GM12878 (cell line): ENCODE data around the gene KLK2. TPM values are rescaled to one million over a fixed set of nuclear protein-coding genes. Genes with fewer than 3 reads are reported as not detected.

Source experiments
- ATAC-seq: fragments of 200-7000 bp; cut with Tn5 transposase; 3 replicates; pipeline ENCODE4 v1.9.1; 2020; ENCODE audit warnings: mild to moderate bottlenecking, moderate library complexity
- BruUV-seq: library from RNA; stranded (reverse); fragments of 400-500 nt; replicated peaks from 2 replicates; lab custom pipeline; 2021; lab: Mats Ljungman, UMichigan
- CTCF ChIA-PET: fragments of 300-600 bp; sonication (Branson Sonifier 250); formaldehyde crosslinking; extraction: SDS; loops from one replicate; lab custom pipeline; 2021; ENCODE audit warnings: inconsistent platforms; lab: Yijun Ruan, JAX
- POLR2A ChIA-PET: fragments of 350-600 bp; formaldehyde crosslinking; extraction: SDS; loops from one replicate; lab custom pipeline; 2021; ENCODE audit warnings: inconsistent platforms; lab: Charles Lee
- RAD21 ChIA-PET: fragments of 300-600 bp; sonication (Branson Sonifier 250); formaldehyde crosslinking; loops from one replicate; lab custom pipeline; 2023; ENCODE audit warnings: antibody characterized with exemption; ENCODE audit not compliant: unreplicated experiment; lab: Charles Lee
- SMC1A ChIA-PET: fragments of 300-600 bp; sonication (Branson Sonifier 250); formaldehyde crosslinking; loops from one replicate; lab custom pipeline; 2023; ENCODE audit not compliant: unreplicated experiment, uncharacterized antibody; lab: Charles Lee
- DNase-seq: peaks from one replicate; pipeline ENCODE4 v3.0.0-alpha.2; 2011; ENCODE audit warnings: low read depth, low spot score
- FAIRE-seq: peaks from 3 replicates; lab custom pipeline; 2011; peaks lifted over from hg19 to GRCh38; lab: Jason Lieb, UNC
- H2AFZ ChIP-seq: 2 replicates; pipeline ENCODE4 v1.6.0; 2011; ENCODE audit warnings: low read depth, low read length, control low read depth; ENCODE audit not compliant: control insufficient read depth
- H3K27ac ChIP-seq: 2 replicates; pipeline ENCODE4 v1.5.1; 2011; ENCODE audit warnings: control low read depth; ENCODE audit not compliant: control insufficient read depth, insufficient read depth
- H3K27me3 ChIP-seq, 2 experiments: replicated peaks in 1 of 2; 2 replicates each; pipeline versions ENCODE4 v1.6.0 to v1.6.1; 2011; ENCODE audit warnings: low read length in 1 of 2; ENCODE audit not compliant: control insufficient read depth in 2 of 2, insufficient read depth in 2 of 2
- H3K36me3 ChIP-seq, 2 experiments: 2 replicates each; pipeline ENCODE4 v1.5.1; 2011; ENCODE audit warnings: low read length in 1 of 2; ENCODE audit not compliant: control insufficient read depth in 2 of 2, insufficient read depth in 2 of 2
- H3K4me1 ChIP-seq: 2 replicates; pipeline ENCODE4 v1.6.1; 2011; ENCODE audit warnings: mild to moderate bottlenecking, low read length, moderate library complexity, mixed read lengths; ENCODE audit not compliant: control insufficient read depth, insufficient read depth
- H3K4me2 ChIP-seq: 2 replicates; pipeline ENCODE4 v1.6.0; 2011; ENCODE audit warnings: control low read depth; ENCODE audit not compliant: control insufficient read depth, insufficient read depth
- H3K4me3 ChIP-seq: fragments of 200-600 bp; sonication (generic); 2 replicates; pipeline ENCODE4 v1.5.1; 2016
- H3K79me2 ChIP-seq: 2 replicates; pipeline ENCODE4 v1.6.0; 2011; ENCODE audit warnings: low read length; ENCODE audit not compliant: control insufficient read depth, insufficient read depth
- H3K9ac ChIP-seq: 2 replicates; pipeline ENCODE4 v1.8.0; 2011; ENCODE audit warnings: low read length, control low read depth, mixed read lengths; ENCODE audit not compliant: control insufficient read depth, insufficient read depth
- H3K9me3 ChIP-seq: replicated peaks from 3 replicates; pipeline ENCODE4 v1.5.1; 2011; ENCODE audit warnings: mild to moderate bottlenecking, low read length; ENCODE audit not compliant: control insufficient read depth, insufficient read depth
- H4K20me1 ChIP-seq: 2 replicates; pipeline ENCODE4 v1.6.0; 2011; ENCODE audit not compliant: control insufficient read depth, insufficient read depth
- ASH2L ChIP-seq: fragments of 300-600, 200-600 bp; sonication (generic); IDR thresholded peaks from 2 replicates; pipeline ENCODE4 v1.6.1; 2017; ENCODE audit warnings: low read depth, mild to moderate bottlenecking, borderline replicate concordance
- BCL3 ChIP-seq: IDR thresholded peaks from 2 replicates; pipeline ENCODE4 v1.6.1; 2011; ENCODE audit warnings: borderline replicate concordance, low read depth, mild to moderate bottlenecking, moderate library complexity, low read length; ENCODE audit not compliant: insufficient read depth, poor library complexity, severe bottlenecking
- GABPA ChIP-seq: IDR thresholded peaks from 2 replicates; pipeline ENCODE4 v1.6.1; 2014; ENCODE audit warnings: antibody characterized with exemption, low read depth, mild to moderate bottlenecking, inconsistent platforms
- IKZF2 ChIP-seq, 2 experiments: fragments of 450-650 bp; IDR thresholded peaks; 2 replicates each; pipeline ENCODE4 v1.6.1; 2017; ENCODE audit warnings: mild to moderate bottlenecking in 2 of 2, moderate library complexity in 2 of 2
- MEF2A ChIP-seq: IDR thresholded peaks from 2 replicates; pipeline ENCODE4 v1.6.1; 2011; ENCODE audit warnings: low read depth, mild to moderate bottlenecking, low read length, moderate library complexity; ENCODE audit not compliant: insufficient read depth
- MLLT1 ChIP-seq: fragments of 450-650 bp; IDR thresholded peaks from 2 replicates; pipeline ENCODE4 v1.6.1; 2016; ENCODE audit warnings: mild to moderate bottlenecking
- NR2F1 ChIP-seq: fragments of 450-650 bp; conservative IDR thresholded peaks from 2 replicates; pipeline ENCODE4 v1.6.1; 2017; ENCODE audit warnings: mild to moderate bottlenecking
- RELB ChIP-seq: fragments of 450-650 bp; IDR thresholded peaks from 2 replicates; pipeline ENCODE4 v1.6.1; 2017; ENCODE audit warnings: low read depth, mild to moderate bottlenecking, moderate library complexity
- SP1 ChIP-seq: IDR thresholded peaks from one replicate; pipeline ENCODE4 v1.6.1; 2011; ENCODE audit warnings: low read depth, low read length
- TCF3 ChIP-seq: IDR thresholded peaks from 2 replicates; pipeline ENCODE4 v1.6.1; 2012; ENCODE audit warnings: low read depth, mild to moderate bottlenecking, low read length, borderline replicate concordance; ENCODE audit not compliant: insufficient read depth
- WGBS: methylation state at CpG from one replicate; pipeline ENCODE4 v1.1.6; 2016; ENCODE audit warnings: low lambda C conversion rate; ENCODE audit not compliant: insufficient replicate concordance, insufficient coverage; ENCODE audit errors: missing lambda C conversion rate; 5-methylcytosine and 5-hydroxymethylcytosine counted together
- in situ Hi-C: fragments of 300-500 bp; cut with MboI; formaldehyde crosslinking; loops from 9 replicates; pipeline ENCODE4 v1.14.3; 2018; ENCODE audit warnings: mixed read lengths
- intact Hi-C: fragments of 100-400 bp; cut with micrococcal nuclease; formaldehyde crosslinking; loops from one replicate; pipeline ENCODE4 v1.14.2; 2022; ENCODE audit not compliant: unreplicated experiment
- polyA plus RNA-seq, 11 experiments: library from polyadenylated mRNA; depleted of rRNA in 4 of 11; unstranded in 6 of 11; stranded (reverse) in 5 of 11; fragments of >200 nt; fragmentation: Nextera tagmentation in 4 of 11; fragmentation: Illumina TruSeq in 1 of 11; extraction: Ambion mirVana in 4 of 11; extraction: Trizol in 1 of 11; gene quantifications; 1 replicate in 1 of 11; 2 replicates in 10 of 11; pipeline versions ENCODE4 v1.2.1 to v1.2.3, GENCODE V29; 2011 to 2016; ENCODE audit warnings: inconsistent platforms in 2 of 11, missing spikeins in 2 of 11, low read depth in 1 of 11
- total RNA-seq, 4 experiments: library from RNA; depleted of rRNA in 3 of 4; stranded (reverse); fragments of >200 nt in 3 of 4; fragmentation: Illumina TruSeq in 1 of 4; extraction: Trizol in 1 of 4; gene quantifications; 2 replicates each; pipeline versions ENCODE4 v1.2.1 to v1.2.3, GENCODE V29; 2013 to 2021
- TF ChIP-seq, protein P1 (sequence below): fragments of 450-650 bp; formaldehyde crosslinking; IDR thresholded peaks from 2 replicates; pipeline ENCODE4 v1.4.0; 2022; ENCODE audit warnings: mild to moderate bottlenecking, moderate library complexity

The KLK2 gene
- total and polyA plus RNA-seq, 10 of the 15 experiments (the other 5 are each of a cell fraction or from before 2014, with no cell fraction given), result 0.19 to 3.1 (median 1.2) TPM

DNA sequence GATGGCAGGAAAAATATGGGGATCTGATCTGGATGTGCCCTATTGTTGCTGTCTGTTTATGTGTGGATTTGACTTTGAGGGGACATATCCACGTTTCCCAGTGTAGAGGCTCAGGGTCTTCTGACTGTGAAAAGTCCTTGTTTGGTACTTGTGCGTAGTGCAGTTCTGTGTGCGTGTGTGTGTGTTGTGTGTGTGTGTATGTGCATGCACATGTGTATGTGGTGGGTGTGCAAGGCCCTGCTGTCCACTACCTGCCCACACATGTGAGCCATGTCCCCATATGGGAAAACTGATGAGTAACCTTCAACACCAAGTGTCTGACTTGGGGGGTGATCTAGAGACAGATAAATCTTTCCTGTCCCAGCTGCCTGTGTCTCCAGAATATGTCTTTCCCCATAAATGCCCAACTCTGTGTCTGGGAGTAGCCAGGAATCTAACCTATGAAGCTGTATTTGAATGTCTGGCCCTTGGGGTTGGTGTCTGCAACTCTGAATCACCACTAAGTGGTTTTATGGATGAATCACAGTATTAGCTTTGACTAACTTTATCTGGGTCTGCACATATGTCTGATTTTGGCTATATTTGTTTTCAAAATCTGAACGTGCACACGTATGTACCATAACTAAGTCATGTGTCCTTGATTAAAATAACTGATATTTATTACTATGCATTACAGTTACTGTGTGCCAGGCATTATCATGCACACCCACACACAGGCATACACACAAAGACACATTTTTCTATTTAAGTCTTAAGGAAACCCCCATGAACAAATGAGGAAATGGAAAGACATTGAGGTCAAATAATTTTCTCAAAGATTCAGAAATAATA lies 17.4 kb downstream of the KLK2 start (continued):
- TF ChIP-seq SP1 (no peak), GABPA (no peak)
- TF ChIP-seq, all 136 proteins: peak for 33

DNA sequence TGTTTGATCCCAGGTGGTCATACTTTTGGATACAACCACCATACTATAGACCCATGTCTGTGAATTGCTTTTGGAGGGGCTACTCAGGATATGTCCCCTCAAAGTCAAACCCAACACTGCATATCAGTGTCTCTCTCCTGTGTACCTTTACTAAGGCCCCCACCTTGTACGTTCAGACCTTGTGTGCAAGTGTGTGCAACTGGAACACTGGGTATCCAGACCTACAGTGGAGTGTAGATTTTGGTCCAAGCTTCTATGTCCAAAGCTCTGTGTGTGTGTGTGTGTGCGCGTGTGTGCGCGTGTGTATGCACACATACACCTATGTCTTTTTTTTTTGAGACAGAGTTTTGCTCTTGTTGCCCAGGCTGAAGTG lies 18.0 kb downstream of the KLK2 start:
- peak; percentile 57 for TF ChIP-seq BCL3
- TF ChIP-seq, protein P1, sequence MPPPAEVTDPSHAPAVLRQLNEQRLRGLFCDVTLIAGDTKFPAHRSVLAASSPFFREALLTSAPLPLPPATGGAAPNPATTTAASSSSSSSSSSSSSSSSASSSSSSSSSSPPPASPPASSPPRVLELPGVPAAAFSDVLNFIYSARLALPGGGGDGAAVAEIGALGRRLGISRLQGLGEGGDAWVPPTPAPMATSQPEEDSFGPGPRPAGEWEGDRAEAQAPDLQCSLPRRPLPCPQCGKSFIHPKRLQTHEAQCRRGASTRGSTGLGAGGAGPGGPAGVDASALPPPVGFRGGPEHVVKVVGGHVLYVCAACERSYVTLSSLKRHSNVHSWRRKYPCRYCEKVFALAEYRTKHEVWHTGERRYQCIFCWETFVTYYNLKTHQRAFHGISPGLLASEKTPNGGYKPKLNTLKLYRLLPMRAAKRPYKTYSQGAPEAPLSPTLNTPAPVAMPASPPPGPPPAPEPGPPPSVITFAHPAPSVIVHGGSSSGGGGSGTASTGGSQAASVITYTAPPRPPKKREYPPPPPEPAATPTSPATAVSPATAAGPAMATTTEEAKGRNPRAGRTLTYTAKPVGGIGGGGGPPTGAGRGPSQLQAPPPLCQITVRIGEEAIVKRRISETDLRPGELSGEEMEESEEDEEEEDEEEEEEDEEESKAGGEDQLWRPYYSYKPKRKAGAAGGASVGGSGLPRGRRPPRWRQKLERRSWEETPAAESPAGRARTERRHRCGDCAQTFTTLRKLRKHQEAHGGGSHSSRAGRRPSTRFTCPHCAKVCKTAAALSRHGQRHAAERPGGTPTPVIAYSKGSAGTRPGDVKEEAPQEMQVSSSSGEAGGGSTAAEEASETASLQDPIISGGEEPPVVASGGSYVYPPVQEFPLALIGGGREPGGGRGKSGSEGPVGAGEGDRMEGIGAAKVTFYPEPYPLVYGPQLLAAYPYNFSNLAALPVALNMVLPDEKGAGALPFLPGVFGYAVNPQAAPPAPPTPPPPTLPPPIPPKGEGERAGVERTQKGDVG (CRISPR knock-in tag), result no peak
- TF ChIP-seq ASH2L, result no peak
- 0 out of 2 replicates have a peak, but pooled peaks have one; percentile 22 for TF ChIP-seq TCF3
- peak; percentile 61 for TF ChIP-seq MLLT1
- TF ChIP-seq RELB, result peak; percentile 14; the same call in 1 of the 2 replicates
- 0 out of 2 replicates have a peak, but pooled peaks have one; percentile 2 for TF ChIP-seq NR2F1
- TF ChIP-seq MEF2A, result no peak
- TF ChIP-seq IKZF2 (IDR thresholded peaks at IDR 0.05), result 0 out of 4 replicates have a peak, but pooled peaks of 1 of the 2 experiments have one; percentile 9
- Histone ChIP-seq H3K4me2 (peak overlapping the region; percentile 21; the same call in 1 of the 2 replicates), H4K20me1 (no peaks in the 10 kb centered on the region), H3K4me1 (peaks cover 19% of the 10 kb centered on the region), H3K4me3 (no peak overlapping the region), H3K36me3 (no peaks in the 10 kb centered on the region), H3K27me3 (no peaks in the 10 kb centered on the region), H3K9me3 (peaks cover 6% of the 10 kb centered on the region; the same call in 1 of the 3 replicates), H2AFZ (no peak overlapping the region), H3K9ac (no peak overlapping the region), H3K79me2 (no peaks in the 10 kb centered on the region), H3K27ac (peak overlapping the region; percentile 47)
- FAIRE-seq, result no peak
- ChIA-PET SMC1A (interaction anchor here (0.8 to 1.4 kb wide), 3 partner anchors 13 to 86 kb away, joined by 3 to 4 read pairs (median 3); no protein-coding TSS in a partner anchor), POLR2A (interaction anchor here (0.8 to 1.5 kb wide), 2 partner anchors 71 kb away, joined by 3 to 4 read pairs; no protein-coding TSS in a partner anchor), CTCF (interaction anchor here (3.7 kb wide), 1 partner anchor 14 kb away, joined by 18 read pairs; no protein-coding TSS in a partner anchor), RAD21 (interaction anchor here (1.1 to 1.9 kb wide), 2 partner anchors 31 to 71 kb away, joined by 4 to 5 read pairs; no protein-coding TSS in a partner anchor)
- intact Hi-C loops, result loop anchor here (10.0 kb wide), 1 partner anchor 536 kb away; no protein-coding TSS in a partner anchor
- in situ Hi-C loops, result loop anchor here (10.0 kb wide), 1 partner anchor 536 kb away; no protein-coding TSS in a partner anchor
- no peak for DNase-seq
- no TSS peak for BruUV-seq
- 55% methylated on average over 5 of the region's 5 CpGs for WGBS
- no peak for ATAC-seq
